GM21447 (cell line): ENCODE measurements around the gene SMARCD3.

Experiments
- ATAC-seq: cut with Tn5 transposase; IDR thresholded peaks from one replicate; pipeline ENCODE4 v1.9.1; 2021; ENCODE audit not compliant: unreplicated experiment

Gene SMARCD3

GRCh38 chr7:151249034-151249731, 689 bp upstream of the SMARCD3 start:
- no peak for ATAC-seq

GRCh38 chr7:151247611-151248345, 716 bp downstream of the SMARCD3 start:
- no peak for ATAC-seq

- ATAC-seq = no peak
Measured at GRCh38 chr7:151246851-151247580, 1.5 kb downstream of the SMARCD3 start.

- ATAC-seq = no peak
Measured at GRCh38 chr7:151246102-151246850, 2.2 kb downstream of the SMARCD3 start.

GRCh38 chr7:151245360-151246101, 3.0 kb downstream of the SMARCD3 start:
- no peak for ATAC-seq

- ATAC-seq = no peak
Measured at GRCh38 chr7:151244841-151245346, 3.6 kb downstream of the SMARCD3 start.

GRCh38 chr7:151244196-151244840, 4.2 kb downstream of the SMARCD3 start:
- ATAC-seq = no peak

- no peak for ATAC-seq
Measured at GRCh38 chr7:151243408-151244195, 4.9 kb downstream of the SMARCD3 start.

GRCh38 chr7:151243045-151243349, 5.5 kb downstream of the SMARCD3 start:
- no peak for ATAC-seq

- no peak for ATAC-seq
Measured at GRCh38 chr7:151242159-151243044, 6.1 kb downstream of the SMARCD3 start.

- ATAC-seq = no peak
Measured at GRCh38 chr7:151241755-151242096, 6.8 kb downstream of the SMARCD3 start.

- no peak for ATAC-seq
Measured at GRCh38 chr7:151240942-151241754, 7.3 kb downstream of the SMARCD3 start.

- ATAC-seq = no peak
Measured at GRCh38 chr7:151240536-151240935, 8.0 kb downstream of the SMARCD3 start.

GRCh38 chr7:151239837-151240459, 8.5 kb downstream of the SMARCD3 start:
- no peak for ATAC-seq

GRCh38 chr7:151238924-151239836, 9.3 kb downstream of the SMARCD3 start:
- ATAC-seq = no peak
